Activated CD4-positive, alpha-beta T cell treated with anti-CD3 and anti-CD28 coated beads, Interleukin-10, Interleukin-2, amounts not matched to agents 100 ng/mL and 50 ng/mL, durations not matched to agents 16 hours and 8 hours (primary cell): ENCODE measurements around the gene C10orf88.
A peak's percentile ranks its signal among the peaks of the same experiment; 100 is the strongest.
"Not testable (repeated sequence)": the region's sequence is repeated elsewhere in the genome, so short reads cannot be mapped to it uniquely, and the experiment has no call there.

ENCODE experiments used
- DNase-seq: peaks from one replicate; pipeline ENCODE4 v3.0.0-alpha.2; 2020

The C10orf88 gene

DNA sequence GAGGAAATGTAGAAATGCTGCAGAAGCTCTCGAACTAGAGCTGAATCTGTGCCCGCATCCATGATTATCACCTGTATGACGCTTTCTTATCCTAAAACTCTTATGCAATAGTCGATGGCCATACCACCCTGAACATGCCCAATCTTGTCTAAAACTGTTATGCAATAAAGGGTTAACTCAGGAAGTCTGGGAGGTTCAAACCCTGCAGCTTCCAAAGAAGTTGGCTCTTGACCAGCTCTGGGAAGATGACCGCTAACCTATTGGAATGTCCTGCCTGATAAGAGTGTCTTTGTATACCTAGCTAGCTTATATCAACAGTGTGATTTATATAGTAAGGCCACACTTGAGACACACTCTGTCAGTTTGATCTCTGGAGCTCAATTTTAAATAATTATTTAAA lies 3.4 kb upstream of the C10orf88 start:
- DNase-seq, result no peak

DNA sequence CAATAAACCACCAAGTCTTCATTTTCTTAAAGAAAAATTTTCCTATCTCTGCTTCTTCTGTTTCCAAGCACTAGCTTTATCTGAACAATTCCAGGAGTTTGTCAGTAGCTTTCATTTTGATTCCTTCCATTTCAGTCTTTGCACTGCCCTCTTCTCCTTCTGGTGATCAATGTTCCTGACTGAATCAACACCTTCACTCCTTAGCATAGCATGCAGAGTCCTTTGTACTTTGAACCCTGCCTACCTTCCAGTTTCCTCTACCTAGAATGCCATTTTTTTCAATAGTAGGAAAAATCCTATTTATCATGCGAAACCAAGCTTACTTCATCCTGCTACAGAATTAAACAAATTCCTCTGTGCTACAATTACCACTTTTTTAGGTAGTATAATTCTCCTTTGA lies 1.9 kb upstream of the C10orf88 start:
- DNase-seq, result no peak

DNA sequence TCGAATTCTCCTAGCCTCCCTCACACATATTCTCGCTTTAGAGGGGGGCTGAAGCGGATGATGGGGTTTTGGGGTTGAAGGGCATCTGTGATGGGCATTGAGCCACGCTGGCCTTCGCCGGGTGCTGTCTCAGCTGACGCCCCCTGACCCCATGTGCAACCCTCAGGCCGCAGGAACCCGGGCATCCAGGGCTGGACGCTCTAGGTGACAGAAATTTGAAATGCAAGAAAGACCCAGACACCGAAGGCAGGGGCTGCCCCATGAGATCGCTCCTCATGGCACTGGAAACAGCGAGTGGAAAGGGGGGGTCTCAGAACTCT lies 664 bp upstream of the C10orf88 start:
- DNase-seq, result no peak

DNA sequence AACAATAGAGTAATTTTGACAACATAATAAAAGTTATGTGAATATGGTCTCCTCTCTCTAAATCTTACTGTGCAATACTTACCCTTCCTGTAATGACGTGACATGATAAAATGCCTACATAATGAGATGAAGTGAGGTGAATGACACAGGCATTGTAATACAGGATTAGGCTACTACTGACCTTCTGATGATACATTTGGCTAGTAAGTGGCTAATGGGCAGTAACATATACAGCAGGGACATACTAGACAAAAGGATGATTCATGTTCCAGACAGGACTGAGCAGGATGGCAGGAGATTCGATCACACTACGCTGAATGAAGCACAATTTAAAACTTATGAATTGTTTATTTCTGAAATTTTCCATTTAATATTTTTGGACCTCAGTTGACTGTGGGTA lies 4.7 kb downstream of the C10orf88 start:
- no peak for DNase-seq

DNA sequence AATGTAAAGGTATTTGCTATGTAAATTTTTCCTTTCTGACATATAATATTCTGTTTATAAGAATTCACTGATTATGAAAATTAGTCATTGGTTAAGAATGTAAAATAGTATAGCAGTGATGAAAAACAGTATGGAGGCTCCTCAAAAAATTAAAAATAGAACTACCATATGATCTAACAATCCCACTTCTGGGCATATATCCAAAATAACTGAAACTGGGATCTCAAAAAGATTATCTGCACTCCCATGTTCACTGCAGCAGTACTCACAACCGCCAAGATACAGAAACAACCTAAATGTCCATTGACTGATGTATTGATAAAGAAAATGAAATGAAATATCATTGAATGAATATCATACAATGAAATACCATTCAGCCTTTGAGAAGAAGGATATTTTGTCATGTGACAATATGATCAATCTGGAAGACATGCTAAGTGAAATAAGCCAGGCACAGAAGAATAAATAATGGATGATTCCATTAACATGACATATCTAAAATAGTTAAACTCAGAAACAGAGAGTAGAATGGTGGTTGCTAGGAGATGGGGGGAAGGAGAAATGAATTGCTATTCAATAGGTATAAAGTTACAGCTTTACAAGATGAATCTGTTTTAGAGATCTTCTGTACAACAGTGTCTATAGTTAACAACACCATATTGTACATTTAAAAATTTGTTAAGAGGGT lies 14.0 kb downstream of the C10orf88 start:
- no peak for DNase-seq

DNA sequence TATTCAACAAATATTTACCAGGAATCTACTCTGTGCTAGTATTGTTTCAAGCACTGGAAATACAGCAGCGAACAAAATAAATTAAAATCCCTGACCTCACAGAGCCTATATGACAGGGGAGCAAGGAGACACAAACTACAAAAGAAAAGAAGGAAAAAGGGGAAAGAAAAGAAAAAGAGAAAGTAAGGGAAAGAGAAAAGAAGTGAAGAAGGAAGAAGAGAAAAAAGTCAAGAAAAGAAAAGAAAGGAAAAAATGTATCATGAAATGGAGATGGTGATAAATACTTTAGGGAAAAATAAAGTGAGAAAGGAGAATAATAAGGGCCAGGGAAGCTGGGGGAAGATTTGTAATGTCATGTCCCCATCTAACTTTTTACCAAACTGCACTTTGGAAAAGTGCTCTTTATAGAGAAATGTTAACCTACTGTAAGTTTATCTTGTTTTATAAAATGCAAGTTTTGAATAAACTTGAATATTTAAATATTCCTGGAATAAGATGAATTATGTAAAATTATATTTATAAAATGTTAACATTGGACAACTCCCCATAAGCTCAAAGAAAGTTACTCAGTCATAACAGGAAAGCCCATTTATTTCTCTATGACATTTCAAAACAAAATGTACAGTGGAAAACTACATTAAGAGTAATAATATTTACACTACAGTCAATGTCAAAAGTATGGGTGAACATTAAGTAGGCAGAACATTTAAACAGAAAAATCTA lies 14.7 kb downstream of the C10orf88 start:
- no peak for DNase-seq

DNA sequence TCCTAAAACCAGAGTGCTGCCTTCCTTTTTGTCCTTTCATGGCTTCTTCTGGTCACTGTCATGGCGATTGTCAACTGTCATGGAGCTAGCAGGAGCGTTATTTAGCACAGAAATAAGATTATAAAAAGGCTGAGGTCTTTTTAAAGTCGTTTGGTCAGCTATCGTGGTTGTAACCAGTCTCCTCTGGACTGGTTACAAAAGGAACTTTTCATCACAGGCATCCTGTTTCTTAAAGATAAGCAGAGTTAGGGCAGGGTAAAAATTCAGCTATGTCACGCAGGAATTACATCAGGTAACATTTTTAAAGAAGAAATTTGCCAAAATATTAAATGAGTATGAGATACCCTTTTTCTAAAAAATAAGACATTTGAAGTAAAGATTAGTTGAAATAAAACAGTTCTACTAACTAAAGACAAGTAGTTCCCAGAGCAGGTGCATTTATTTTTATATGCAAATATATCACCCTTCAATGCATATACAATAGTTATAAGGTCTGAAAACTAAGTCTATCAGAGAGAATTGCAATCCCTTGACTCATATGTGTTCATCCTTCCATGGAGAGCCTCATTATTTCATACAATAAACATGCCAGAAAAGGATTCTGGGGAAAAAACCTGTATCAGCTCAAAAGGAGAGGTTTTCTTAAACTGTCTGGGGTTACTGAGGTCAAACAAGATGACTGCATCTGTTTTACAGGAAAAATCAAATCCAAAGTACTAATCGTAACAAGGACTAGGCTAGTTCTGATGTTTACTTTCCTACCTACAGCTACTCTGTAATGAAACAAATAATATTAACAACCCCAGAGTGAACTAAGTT lies 22.7 kb downstream of the C10orf88 start:
- no peak for DNase-seq

DNA sequence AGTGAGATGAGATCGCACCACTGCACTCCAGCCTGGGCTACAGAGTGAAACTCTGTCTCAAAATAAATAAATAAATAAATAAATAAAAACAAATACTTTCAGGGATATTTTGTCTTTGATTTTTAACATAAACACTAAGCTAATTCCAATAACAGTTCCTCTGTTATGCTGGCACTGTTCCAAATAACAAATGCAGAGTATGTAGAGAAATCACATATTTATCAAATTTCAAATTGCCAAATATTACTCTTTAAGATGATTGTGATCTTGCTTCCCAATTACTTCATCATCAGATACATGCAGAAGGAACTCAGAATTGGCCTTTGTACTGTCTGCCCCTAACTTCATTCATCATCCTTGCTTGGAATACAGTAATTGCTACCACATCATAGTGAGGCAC lies 23.9 kb downstream of the C10orf88 start:
- no peak for DNase-seq

DNA sequence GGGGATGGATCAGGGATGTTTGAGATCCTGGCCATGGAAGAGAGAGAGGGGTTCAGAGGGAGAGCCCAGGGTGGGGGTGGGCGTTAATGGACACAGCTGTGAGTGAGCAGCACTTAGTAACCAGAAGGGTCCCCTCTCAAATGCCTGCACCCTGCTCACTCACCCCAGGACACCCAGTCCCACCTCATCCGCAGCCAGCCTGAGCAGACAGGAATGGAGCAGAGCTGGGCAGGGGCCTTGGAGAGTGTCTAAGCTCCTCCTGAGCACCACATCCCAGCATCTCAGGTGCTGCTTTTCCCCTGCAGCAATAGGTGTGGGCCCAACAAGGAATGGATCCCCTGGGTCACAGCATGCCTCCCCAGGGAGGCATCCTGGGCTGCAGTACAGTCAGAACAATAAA lies 38.3 kb downstream of the C10orf88 start:
- no peak for DNase-seq

DNA sequence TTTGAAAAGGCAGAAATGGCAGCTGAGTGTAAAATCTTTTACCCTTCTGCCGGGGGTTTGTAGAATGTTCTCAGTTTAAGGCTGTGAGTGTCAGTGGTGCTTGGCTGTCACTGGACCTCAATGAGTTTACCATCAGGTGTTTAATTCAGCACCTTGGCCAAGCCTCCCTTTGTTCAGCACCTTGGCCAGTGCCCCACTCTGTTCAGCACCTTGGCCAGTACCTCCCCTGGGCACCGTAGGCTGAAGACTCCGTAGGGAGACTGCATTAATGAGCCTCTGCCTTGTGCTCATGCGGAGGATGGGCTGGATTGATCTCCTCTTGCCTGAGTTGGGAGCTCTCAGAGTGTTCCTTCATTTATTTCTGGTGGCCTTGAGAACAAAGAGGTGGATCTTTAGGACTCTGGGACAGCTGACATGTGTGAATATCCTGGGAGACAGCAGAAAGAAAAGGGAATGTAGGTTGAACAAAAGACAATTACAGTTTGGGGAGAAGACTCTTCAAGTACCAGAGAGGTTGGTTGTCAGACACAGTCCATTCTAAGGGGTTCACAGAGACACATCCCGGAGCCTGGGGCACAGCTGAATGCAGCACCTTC lies 42.0 kb downstream of the C10orf88 start:
- DNase-seq, result peak; percentile 38

DNA sequence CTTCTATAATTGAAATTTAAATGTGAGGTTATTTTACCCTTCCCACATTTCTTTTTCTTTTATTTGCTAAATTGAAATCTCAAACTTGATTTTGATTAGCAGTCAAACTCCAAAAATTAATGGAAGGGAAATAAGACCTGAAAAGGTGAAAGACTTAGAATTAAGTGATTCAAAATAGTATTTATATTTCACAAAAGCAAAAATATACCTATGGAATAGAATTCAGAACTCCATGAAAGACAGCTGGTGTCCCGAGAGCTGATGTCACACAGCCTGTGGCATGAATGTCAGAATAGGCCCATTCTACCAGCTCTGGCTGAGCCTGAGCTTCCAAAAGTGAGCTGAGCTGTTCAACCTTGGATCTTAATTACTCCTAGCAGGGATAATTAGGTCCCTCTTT lies 43.7 kb downstream of the C10orf88 start, which contains the start of gene FAM24A:
Gene FAM24A (plus strand): TSS at position 301 of the 400 bp plus-strand sequence. CDS start 1,025 bp downstream, outside the sequence.
- no peak for DNase-seq

DNA sequence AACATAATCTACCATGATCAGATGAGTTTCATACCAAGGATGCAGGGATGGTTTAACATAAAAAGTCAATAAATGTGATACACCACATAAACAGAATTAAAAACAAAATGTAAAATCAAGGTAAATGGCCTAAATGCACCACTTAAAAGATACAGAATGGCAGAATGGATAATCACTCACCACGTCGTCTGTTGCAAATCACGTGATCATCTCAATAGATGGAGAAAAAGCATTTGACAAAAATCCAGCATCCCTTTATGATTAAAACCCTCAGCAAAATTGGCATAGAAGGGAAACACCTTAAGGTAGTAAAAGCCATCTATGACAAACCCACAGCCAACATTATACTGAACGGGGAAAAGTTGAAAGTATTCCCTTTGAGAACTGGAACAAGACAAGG lies 50.2 kb downstream of the C10orf88 start:
- DNase-seq, result not testable (repeated sequence)

DNA sequence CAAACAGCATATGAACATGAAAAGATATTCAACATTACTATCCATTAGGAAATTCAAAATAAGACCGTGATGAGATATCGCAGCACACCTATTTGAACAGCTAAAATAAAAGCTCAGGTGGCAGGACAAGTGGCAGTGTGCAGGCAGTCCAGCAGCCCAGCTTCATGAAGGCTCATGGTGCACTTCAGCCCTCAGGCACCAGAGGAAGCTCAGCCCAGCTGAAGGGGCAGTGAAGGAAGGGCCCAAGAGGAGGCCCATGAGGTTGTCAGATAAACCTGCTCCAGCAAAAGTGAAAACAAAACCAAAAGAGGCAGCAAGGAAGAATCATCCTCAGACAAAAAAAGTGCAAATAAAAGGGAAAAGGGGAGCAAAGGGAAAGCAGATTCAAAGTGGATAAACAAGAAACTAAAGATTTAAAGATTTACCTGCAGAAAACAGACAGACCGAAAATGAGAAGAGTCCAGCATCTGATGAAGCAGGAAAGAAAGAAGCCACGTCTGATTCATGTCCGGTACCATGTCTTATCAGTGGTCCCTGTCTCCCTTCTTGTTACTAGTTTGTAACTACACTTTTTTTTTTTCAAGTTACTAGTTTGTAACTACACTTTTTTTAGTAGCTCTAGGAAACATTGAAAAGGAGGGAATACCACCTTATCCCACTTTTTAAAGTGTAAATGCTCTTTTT lies 59.6 kb downstream of the C10orf88 start:
- DNase-seq, result no peak

DNA sequence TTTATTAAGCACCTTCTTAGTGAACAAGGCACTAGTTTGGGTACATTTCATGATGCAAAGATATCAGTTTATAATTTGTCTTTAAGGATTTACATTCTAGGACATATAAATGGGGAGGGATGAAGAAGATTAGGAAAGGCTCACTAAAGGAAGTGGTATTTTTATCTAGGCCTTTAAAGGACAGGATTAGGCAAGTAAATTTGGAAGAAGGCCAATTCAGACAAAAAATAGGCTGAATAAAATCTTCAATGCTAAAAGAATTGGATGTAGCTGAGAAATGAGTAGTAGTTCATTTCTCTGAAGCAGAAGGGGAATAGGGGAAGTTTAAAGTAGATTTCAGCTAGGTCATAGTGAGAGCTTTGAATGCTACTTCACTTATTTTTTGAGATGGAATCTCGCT lies 69.9 kb downstream of the C10orf88 start:
- no peak for DNase-seq

DNA sequence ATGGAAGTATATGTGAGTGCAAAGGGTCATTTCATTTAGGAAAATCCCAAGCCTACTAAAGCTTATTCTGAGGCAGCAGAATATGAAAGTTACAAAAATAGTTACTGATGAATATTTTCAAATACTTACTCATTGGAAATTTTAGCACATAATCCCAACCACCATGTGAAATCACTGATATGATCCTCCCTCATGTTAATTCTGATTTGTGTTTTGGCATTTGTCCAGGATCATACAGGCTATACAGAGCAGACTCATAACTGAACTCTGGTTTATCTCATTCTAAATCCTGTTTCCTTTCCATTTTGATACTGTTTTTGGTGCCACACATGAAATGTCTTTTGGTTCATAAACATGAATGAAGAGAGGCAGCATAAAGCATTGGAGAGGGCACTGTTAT lies 71.3 kb downstream of the C10orf88 start:
- peak; percentile 49 for DNase-seq
